CD4-positive, alpha-beta T cell treated with Interferon gamma for 1 hour (primary cell): Measurements from ENCODE around the gene TLK1.
"Not testable (repeated sequence)": the region's sequence is repeated elsewhere in the genome, so short reads cannot be mapped to it uniquely, and the experiment has no call there.

Experiments
- DNase-seq: peaks from one replicate; pipeline ENCODE4 v3.0.0-alpha.2; 2020

TLK1 gene

GRCh38 chr2:171076422-171076821 lies 84.3 kb downstream of the TLK1 start:
- not testable (repeated sequence) for DNase-seq

- DNase-seq, result no peak
Observed at GRCh38 chr2:171072164-171072563, 88.5 kb downstream of the TLK1 start.

GRCh38 chr2:171069286-171069956 lies 91.3 kb downstream of the TLK1 start:
- no peak for DNase-seq

- no peak for DNase-seq
Observed at GRCh38 chr2:171066110-171066509, 94.6 kb downstream of the TLK1 start.

GRCh38 chr2:171057575-171057974 lies 103.1 kb downstream of the TLK1 start:
- no peak for DNase-seq

GRCh38 chr2:171056307-171056706 lies 104.4 kb downstream of the TLK1 start:
- no peak for DNase-seq

GRCh38 chr2:171049691-171050090 lies 111.0 kb downstream of the TLK1 start:
- no peak for DNase-seq

GRCh38 chr2:171046048-171046560 lies 114.6 kb downstream of the TLK1 start:
- DNase-seq, result no peak

GRCh38 chr2:171044416-171044815 lies 116.3 kb downstream of the TLK1 start:
- no peak for DNase-seq

- no peak for DNase-seq
Observed at GRCh38 chr2:171042253-171042969, 118.3 kb downstream of the TLK1 start.

GRCh38 chr2:171036532-171036931 lies 124.2 kb downstream of the TLK1 start:
- no peak for DNase-seq

- DNase-seq, result no peak
Observed at GRCh38 chr2:171034315-171034714, 126.4 kb downstream of the TLK1 start.

GRCh38 chr2:171025214-171025613 lies 135.5 kb downstream of the TLK1 start:
- DNase-seq, result no peak

- DNase-seq, result no peak
Observed at GRCh38 chr2:171018522-171018921, 142.2 kb downstream of the TLK1 start.

- no peak for DNase-seq
Observed at GRCh38 chr2:171016125-171016524, 144.6 kb downstream of the TLK1 start.

- no peak for DNase-seq
Observed at GRCh38 chr2:171013851-171014250, 146.8 kb downstream of the TLK1 start.

- no peak for DNase-seq
Observed at GRCh38 chr2:171009386-171009785, 151.3 kb downstream of the TLK1 start.

- DNase-seq, result no peak
Observed at GRCh38 chr2:171008550-171009205, 152.0 kb downstream of the TLK1 start.

- DNase-seq, result no peak
Observed at GRCh38 chr2:171004833-171005232, 155.9 kb downstream of the TLK1 start.

GRCh38 chr2:171004363-171004762 lies 156.3 kb downstream of the TLK1 start:
- no peak for DNase-seq

- DNase-seq, result no peak
Observed at GRCh38 chr2:170999654-171000053, 161.0 kb downstream of the TLK1 start.

GRCh38 chr2:170997893-170998597 lies 162.6 kb downstream of the TLK1 start:
- DNase-seq, result no peak

- DNase-seq, result no peak
Observed at GRCh38 chr2:170996316-170996715, 164.4 kb downstream of the TLK1 start.
